Activated gamma-delta T cell (primary cell): ENCODE results near the gene ABCA8.
"Not testable (repeated sequence)": the region's sequence is repeated elsewhere in the genome, so short reads cannot be mapped to it uniquely, and the experiment has no call there.

Experiments
- DNase-seq: peaks from one replicate; lab custom pipeline; 2025; lab: John Stamatoyannopoulos, UW
- total RNA-seq, 2 donors: gene quantifications; one replicate each; lab custom pipeline; 2026; lab: John Stamatoyannopoulos, UW

ABCA8 gene, protein sequence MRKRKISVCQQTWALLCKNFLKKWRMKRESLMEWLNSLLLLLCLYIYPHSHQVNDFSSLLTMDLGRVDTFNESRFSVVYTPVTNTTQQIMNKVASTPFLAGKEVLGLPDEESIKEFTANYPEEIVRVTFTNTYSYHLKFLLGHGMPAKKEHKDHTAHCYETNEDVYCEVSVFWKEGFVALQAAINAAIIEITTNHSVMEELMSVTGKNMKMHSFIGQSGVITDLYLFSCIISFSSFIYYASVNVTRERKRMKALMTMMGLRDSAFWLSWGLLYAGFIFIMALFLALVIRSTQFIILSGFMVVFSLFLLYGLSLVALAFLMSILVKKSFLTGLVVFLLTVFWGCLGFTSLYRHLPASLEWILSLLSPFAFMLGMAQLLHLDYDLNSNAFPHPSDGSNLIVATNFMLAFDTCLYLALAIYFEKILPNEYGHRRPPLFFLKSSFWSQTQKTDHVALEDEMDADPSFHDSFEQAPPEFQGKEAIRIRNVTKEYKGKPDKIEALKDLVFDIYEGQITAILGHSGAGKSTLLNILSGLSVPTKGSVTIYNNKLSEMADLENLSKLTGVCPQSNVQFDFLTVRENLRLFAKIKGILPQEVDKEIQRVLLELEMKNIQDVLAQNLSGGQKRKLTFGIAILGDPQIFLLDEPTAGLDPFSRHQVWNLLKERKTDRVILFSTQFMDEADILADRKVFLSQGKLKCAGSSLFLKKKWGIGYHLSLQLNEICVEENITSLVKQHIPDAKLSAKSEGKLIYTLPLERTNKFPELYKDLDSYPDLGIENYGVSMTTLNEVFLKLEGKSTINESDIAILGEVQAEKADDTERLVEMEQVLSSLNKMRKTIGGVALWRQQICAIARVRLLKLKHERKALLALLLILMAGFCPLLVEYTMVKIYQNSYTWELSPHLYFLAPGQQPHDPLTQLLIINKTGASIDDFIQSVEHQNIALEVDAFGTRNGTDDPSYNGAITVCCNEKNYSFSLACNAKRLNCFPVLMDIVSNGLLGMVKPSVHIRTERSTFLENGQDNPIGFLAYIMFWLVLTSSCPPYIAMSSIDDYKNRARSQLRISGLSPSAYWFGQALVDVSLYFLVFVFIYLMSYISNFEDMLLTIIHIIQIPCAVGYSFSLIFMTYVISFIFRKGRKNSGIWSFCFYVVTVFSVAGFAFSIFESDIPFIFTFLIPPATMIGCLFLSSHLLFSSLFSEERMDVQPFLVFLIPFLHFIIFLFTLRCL (N-terminal part only)
- total RNA-seq = 0 to 0.04 reads per million in 2 donors

GRCh38 chr17:68955181-68955841 is at the start of gene ABCA8:
ABCA8 (minus strand) TSS chr17:68955392; CDS start chr17:68942034, 13,358 bp downstream.
- no peak for DNase-seq

DNA sequence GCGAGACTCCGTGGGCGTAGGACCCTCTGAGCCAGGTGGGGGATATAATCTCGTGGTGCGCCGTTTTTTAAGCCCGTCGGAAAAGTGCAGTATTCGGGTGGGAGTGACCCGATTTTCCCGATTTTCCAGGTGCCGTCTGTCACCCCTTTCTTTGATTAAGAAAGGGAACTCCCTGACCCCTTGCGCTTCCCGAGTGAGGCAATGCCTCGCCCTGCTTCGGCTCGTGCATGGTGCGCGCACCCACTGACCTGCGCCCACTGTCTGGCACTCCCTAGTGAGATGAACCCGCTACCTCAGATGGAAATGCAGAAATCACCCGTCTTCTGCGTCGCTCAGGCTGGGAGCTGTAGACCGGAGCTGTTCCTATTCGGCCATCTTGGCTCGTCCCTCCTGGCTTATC is 49.6 kb upstream of the ABCA8 start:
- not testable (repeated sequence) for DNase-seq

DNA sequence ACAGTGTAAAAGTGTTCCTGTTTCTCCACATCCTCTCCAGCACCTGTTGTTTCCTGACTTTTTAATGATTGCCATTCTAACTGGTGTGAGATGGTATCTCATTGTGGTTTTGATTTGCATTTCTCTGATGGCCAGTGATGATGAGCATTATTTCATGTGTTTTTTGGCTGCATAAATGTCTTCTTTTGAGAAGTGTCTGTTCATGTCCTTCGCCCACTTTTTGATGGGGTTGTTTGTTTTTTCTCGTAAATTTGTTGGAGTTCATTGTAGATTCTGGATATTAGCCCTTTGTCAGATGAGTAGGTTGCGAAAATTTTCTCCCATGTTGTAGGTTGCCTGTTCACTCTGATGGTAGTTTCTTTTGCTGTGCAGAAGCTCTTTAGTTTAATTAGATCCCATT is 44.6 kb upstream of the ABCA8 start:
- not testable (repeated sequence) for DNase-seq

- no peak for DNase-seq
These were observed 37.9 kb upstream of the ABCA8 start for GRCh38 chr17:68993112-68993511.

DNA sequence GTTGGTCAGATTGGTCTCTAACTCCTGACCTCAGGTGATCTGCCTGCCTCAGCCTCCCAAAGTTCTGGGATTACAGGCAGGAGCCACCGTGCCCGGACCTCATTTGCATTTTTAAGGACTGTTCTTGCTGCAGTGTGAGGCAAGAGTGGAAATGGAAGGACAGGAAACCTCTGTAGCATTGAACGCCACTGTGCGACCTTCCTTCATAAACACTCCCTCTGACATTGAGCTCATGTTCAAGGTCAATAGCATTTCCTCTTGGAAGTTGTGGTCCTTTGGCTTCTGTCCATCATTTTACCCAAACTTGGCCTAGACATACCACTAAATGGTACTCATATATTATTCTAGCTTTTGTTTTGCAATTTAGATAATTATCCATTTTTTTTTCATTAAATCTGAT is 32.8 kb upstream of the ABCA8 start:
- DNase-seq = no peak

DNA sequence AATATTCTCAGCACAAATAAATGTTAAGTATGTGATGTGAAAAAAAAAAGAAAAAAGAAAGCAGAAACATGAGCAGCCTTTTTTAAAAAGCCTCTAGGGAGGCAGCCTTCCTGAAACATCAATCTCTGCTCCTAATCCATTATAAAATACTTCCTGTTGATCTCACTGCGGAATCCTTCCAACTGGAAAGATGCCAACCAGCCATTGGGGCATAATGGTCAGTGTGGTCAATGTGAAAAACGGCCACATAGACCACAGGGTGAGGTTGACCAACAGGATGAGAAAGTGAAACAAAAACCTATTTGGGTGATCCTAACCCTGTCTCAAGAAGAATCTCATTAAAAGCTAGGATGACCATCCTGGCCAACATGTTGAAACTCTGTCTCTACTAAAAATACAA is 26.1 kb upstream of the ABCA8 start:
- DNase-seq = no peak

- DNase-seq = no peak
These were observed 18.1 kb upstream of the ABCA8 start for GRCh38 chr17:68973098-68973846.

GRCh38 chr17:68972119-68972704 is 17.0 kb upstream of the ABCA8 start:
- no peak for DNase-seq

DNA sequence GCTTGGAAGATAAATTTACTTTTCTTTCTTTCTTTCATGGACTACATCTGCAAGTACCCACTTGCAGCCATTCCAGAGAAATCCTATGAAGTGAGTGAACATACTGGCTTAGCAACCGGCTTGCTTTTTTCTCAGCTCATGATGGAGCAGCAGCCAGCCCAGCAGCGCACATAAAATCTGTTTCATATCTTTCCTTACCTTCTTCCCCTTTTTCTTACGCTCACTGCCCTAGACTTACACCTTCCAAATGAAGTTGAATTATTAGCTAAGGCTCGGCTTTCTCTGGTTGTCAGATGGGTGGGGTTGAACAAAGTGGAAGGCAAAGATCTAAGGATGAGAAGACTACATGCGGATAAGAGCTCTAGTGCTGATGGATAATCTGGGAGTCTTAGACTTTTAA is 13.9 kb upstream of the ABCA8 start:
- DNase-seq = no peak

- no peak for DNase-seq
These were observed 8.8 kb upstream of the ABCA8 start for GRCh38 chr17:68963958-68964357.

- no peak for DNase-seq
These were observed 6.2 kb upstream of the ABCA8 start for GRCh38 chr17:68961214-68961882.

DNA sequence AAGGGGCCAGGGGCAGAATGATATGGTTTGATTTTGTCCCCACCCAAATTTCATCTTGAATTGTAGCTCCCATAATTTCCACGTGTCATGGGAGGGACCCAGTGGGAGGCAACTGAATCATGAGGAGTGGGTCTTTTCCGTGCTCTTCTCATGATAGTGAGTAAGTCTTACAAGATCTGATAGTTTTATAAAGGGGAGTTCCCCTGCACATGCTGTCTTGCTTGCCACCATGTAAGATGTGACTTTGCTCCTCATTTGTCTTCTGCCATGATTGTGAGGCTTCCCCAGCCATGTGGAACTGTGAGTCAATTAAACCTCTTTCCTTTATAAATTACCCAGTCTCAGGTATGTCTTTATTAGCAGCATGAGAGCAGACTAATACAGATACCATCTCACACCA is 3.9 kb upstream of the ABCA8 start:
- not testable (repeated sequence) for DNase-seq

DNA sequence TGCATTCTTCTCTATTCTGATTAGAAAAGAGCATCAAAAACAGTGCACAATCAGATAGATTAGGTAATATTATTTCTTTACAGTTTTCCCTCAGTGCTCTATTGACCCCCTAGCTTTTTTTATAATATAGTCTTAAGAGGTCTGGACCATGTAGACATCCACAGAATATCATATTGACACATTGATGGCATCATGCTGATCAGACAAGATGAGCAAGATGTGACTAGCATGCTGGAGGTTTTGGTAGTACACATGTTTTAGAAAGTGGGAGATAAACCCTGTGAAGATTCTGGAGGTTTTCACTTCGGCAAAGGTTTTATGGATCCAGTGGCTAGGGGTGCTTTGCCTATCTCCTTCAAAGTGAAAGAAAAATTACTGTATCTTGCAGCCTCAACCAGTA is 2.8 kb upstream of the ABCA8 start:
- no peak for DNase-seq

DNA sequence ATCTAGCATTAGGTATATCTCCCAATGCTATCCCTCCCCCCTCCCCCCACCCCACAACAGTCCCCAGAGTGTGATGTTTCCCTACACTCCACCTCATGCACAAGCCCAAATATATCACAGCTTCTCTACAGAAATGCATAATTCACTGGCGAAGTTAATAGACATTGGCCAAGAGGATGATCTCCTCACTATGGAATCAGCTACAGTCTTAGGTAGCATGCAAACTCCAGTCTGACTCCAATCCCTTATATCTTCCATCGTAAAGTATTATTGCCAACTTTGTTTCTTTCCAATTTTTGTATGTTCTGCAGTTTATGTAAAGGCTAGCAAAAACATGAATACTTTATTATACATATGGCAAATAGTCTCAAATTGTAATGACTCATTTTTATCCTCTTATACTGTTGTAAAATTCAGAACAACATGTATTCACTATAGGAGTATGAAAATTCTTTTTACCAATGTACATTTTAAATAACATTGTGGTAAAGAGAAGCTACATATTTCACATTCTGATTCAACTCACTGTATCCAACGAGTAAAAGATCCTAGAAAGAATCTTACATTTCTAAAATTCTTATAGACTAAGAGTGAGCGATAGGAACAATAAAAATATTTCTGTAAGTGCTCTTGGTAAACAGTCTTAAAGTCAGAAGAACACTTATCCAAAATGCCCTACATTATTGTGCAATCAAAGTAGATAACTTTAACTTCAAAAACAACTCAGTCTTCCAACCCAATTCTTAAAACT is 871 bp downstream of the ABCA8 start:
- DNase-seq = no peak

- DNase-seq = no peak
These were observed 1.7 kb downstream of the ABCA8 start for GRCh38 chr17:68953340-68953997.

GRCh38 chr17:68950725-68951124 is 4.5 kb downstream of the ABCA8 start:
- DNase-seq = no peak

DNA sequence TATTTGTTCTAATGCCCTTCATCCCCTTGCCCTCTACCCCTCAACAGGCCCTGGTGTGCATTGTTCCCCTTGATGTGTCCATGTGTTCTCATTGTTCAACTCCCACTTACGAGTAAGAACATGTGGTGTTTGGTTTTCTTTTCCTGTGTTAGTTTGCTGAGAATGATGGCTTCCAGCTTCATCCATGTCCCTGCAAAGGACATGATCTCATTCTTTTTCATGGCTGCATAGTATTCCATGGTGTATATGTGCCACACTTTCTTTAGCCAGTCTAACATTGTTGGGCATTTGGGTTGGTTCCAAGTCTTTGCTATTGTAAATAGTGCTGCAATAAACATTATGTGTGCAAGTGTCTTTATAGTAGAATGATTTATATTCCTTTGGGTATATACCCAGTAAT is 7.3 kb downstream of the ABCA8 start:
- not testable (repeated sequence) for DNase-seq

DNA sequence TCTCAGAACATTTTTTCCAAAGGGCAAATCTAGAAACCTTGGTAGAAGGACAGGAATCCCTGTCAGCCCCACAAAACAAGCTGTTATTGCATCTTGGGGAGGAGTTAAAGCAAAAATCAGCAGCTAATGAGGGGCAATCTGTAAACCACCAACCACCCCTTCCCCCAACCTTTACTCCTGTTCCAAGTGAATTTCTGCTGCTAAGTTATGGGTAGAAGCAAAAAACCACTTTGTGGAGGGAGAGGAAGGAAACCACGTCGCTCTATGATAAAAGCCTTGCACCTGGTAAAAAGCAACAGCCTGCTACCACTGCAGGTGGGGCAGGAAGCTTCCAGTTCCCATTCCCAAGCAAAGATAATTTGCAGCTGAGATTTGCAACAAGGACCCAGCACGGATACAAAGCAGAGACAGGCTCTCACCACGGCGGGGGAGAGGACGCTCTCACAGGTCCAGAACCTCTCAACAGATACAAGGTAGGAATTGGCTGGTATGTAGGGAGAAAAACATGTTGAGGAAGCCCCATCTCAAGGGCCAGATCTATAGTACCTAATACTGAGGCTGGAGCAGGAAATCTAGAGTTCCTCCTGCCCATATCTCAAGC is 10.7 kb downstream of the ABCA8 start:
- DNase-seq = no peak
